Calu3 (cell line): ENCODE data around the gene B3GLCT. TPM values are rescaled to one million over a fixed set of nuclear protein-coding genes. Genes with fewer than 3 reads are reported as not detected.
"Not testable (repeated sequence)": the region's sequence is repeated elsewhere in the genome, so short reads cannot be mapped to it uniquely, and the experiment has no call there.

Experiments
- BruUV-seq: library from RNA; stranded (reverse); fragments of 400-500 nt; replicated peaks from 2 replicates; lab custom pipeline; 2021; lab: Mats Ljungman, UMichigan
- CTCF ChIA-PET: fragments of 300-600 bp; sonication (Branson Sonifier 250); formaldehyde crosslinking; loops from one replicate; lab custom pipeline; 2022; ENCODE audit warnings: antibody characterized with exemption; lab: Charles Lee
- DNase-seq: peaks from one replicate; pipeline ENCODE4 v3.0.0; 2022
- H3K27ac Mint-ChIP-seq: one replicate; pipeline ENCODE4 v1.8.0; 2022; ENCODE audit warnings: mixed read lengths; ENCODE audit not compliant: unreplicated experiment
- H3K27me3 Mint-ChIP-seq: one replicate; pipeline ENCODE4 v1.8.0; 2022; ENCODE audit warnings: mixed read lengths; ENCODE audit not compliant: unreplicated experiment
- H3K36me3 Mint-ChIP-seq: one replicate; pipeline ENCODE4 v1.8.0; 2022; ENCODE audit warnings: mild to moderate bottlenecking, moderate library complexity, mixed read lengths; ENCODE audit not compliant: insufficient read depth, unreplicated experiment
- H3K4me1 Mint-ChIP-seq: one replicate; pipeline ENCODE4 v1.8.0; 2022; ENCODE audit warnings: mild to moderate bottlenecking, low read depth, mixed read lengths; ENCODE audit not compliant: unreplicated experiment
- H3K4me3 Mint-ChIP-seq: one replicate; pipeline ENCODE4 v1.8.0; 2022; ENCODE audit warnings: mild to moderate bottlenecking, low read depth, moderate library complexity, mixed read lengths; ENCODE audit not compliant: unreplicated experiment
- H3K9me3 Mint-ChIP-seq: one replicate; pipeline ENCODE4 v1.8.0; 2022; ENCODE audit warnings: low read depth, mixed read lengths; ENCODE audit not compliant: unreplicated experiment
- intact Hi-C: fragments of 100-400 bp; cut with micrococcal nuclease; formaldehyde crosslinking; loops from one replicate; pipeline ENCODE4 v1.10.0; 2022; ENCODE audit not compliant: unreplicated experiment
- total RNA-seq: library from RNA; stranded (reverse); gene quantifications from 2 replicates; pipeline ENCODE4 v1.2.3, GENCODE V29; 2022
- TF ChIP-seq, protein P1 (sequence below): fragments of 200-600 bp; IDR thresholded peaks from one replicate; pipeline ENCODE4 v1.8.0; 2022; ENCODE audit warnings: antibody characterized with exemption; ENCODE audit not compliant: unreplicated experiment

Gene B3GLCT
- total RNA-seq, 1 experiment from 2014 or later = 5.1 TPM

GRCh38 chr13:31331068-31331467 lies 131.3 kb downstream of the B3GLCT start:
- Mint-ChIP-seq H3K36me3 (no peaks in the 10 kb centered on the region), H3K27ac (no peak overlapping the region), H3K4me1 (no peaks in the 10 kb centered on the region), H3K9me3 (no peaks in the 10 kb centered on the region), H3K27me3 (no peaks in the 10 kb centered on the region), H3K4me3 (no peak overlapping the region)
- no peak for DNase-seq
- intact Hi-C loops = no loop called here
- CTCF ChIA-PET = no interaction called here
- BruUV-seq = no TSS peak
- TF ChIP-seq, protein P1, sequence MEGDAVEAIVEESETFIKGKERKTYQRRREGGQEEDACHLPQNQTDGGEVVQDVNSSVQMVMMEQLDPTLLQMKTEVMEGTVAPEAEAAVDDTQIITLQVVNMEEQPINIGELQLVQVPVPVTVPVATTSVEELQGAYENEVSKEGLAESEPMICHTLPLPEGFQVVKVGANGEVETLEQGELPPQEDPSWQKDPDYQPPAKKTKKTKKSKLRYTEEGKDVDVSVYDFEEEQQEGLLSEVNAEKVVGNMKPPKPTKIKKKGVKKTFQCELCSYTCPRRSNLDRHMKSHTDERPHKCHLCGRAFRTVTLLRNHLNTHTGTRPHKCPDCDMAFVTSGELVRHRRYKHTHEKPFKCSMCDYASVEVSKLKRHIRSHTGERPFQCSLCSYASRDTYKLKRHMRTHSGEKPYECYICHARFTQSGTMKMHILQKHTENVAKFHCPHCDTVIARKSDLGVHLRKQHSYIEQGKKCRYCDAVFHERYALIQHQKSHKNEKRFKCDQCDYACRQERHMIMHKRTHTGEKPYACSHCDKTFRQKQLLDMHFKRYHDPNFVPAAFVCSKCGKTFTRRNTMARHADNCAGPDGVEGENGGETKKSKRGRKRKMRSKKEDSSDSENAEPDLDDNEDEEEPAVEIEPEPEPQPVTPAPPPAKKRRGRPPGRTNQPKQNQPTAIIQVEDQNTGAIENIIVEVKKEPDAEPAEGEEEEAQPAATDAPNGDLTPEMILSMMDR = no peak

GRCh38 chr13:31334547-31334946 lies 134.8 kb downstream of the B3GLCT start:
- DNase-seq = no peak
- no peak overlapping the region for H3K4me3 Mint-ChIP-seq
- intact Hi-C loops = no loop called here
- H3K27me3 Mint-ChIP-seq = no peaks in the 10 kb centered on the region
- no peaks in the 10 kb centered on the region for H3K36me3 Mint-ChIP-seq
- no peaks in the 10 kb centered on the region for H3K9me3 Mint-ChIP-seq
- TF ChIP-seq, protein P1 = no peak
- no peaks in the 10 kb centered on the region for H3K4me1 Mint-ChIP-seq
- CTCF ChIA-PET = no interaction called here
- no peak overlapping the region for H3K27ac Mint-ChIP-seq
- BruUV-seq = no TSS peak

- no TSS peak for BruUV-seq
- no peak overlapping the region for H3K27ac Mint-ChIP-seq
- no peaks in the 10 kb centered on the region for H3K4me1 Mint-ChIP-seq
- DNase-seq = no peak
- intact Hi-C loops = no loop called here
- H3K4me3 Mint-ChIP-seq = no peak overlapping the region
- H3K36me3 Mint-ChIP-seq = no peaks in the 10 kb centered on the region
- TF ChIP-seq, protein P1 = no peak
- CTCF ChIA-PET = no interaction called here
- no peaks in the 10 kb centered on the region for H3K27me3 Mint-ChIP-seq
- no peaks in the 10 kb centered on the region for H3K9me3 Mint-ChIP-seq
These were observed 135.3 kb downstream of the B3GLCT start for GRCh38 chr13:31334994-31335557.

GRCh38 chr13:31339616-31340015 lies 139.8 kb downstream of the B3GLCT start:
- H3K27me3 Mint-ChIP-seq, CTCF ChIA-PET, intact Hi-C loops, H3K36me3 Mint-ChIP-seq, H3K27ac Mint-ChIP-seq, H3K4me1 Mint-ChIP-seq, DNase-seq, H3K4me3 Mint-ChIP-seq, BruUV-seq, H3K9me3 Mint-ChIP-seq: not testable (repeated sequence)

GRCh38 chr13:31340848-31341247 lies 141.1 kb downstream of the B3GLCT start:
- H3K4me3 Mint-ChIP-seq, DNase-seq, H3K36me3 Mint-ChIP-seq, BruUV-seq, intact Hi-C loops, H3K27ac Mint-ChIP-seq, H3K9me3 Mint-ChIP-seq, H3K4me1 Mint-ChIP-seq, CTCF ChIA-PET, H3K27me3 Mint-ChIP-seq: not testable (repeated sequence)
